GM18505 (cell line): ENCODE data around the gene WFS1.

Source experiments
- ATAC-seq: cut with Tn5 transposase; IDR thresholded peaks from one replicate; pipeline ENCODE4 v1.9.1; 2021; ENCODE audit not compliant: unreplicated experiment
- POLR2A ChIP-seq: IDR thresholded peaks from 4 replicates; pipeline ENCODE4 v1.6.1; 2011; ENCODE audit warnings: borderline replicate concordance; ENCODE audit not compliant: insufficient read depth, insufficient read length; ENCODE audit errors: extremely low read depth

The WFS1 gene

GRCh38 chr4:6308899-6309643, 39.4 kb downstream of the WFS1 start:
- no peak for ATAC-seq
- TF ChIP-seq POLR2A: no peak

- no peak for TF ChIP-seq POLR2A
- no peak for ATAC-seq
Measured at GRCh38 chr4:6309777-6310176, 40.1 kb downstream of the WFS1 start.

GRCh38 chr4:6313216-6313615, 43.6 kb downstream of the WFS1 start:
- TF ChIP-seq POLR2A: no peak
- ATAC-seq: no peak

GRCh38 chr4:6316461-6317003, 46.9 kb downstream of the WFS1 start:
- no peak for ATAC-seq

GRCh38 chr4:6318206-6318605, 48.6 kb downstream of the WFS1 start:
- no peak for ATAC-seq
- TF ChIP-seq POLR2A: no peak

More at GRCh38 chr4:6316461-6317003, 46.9 kb downstream of the WFS1 start:
- no peak for TF ChIP-seq POLR2A

- no peak for ATAC-seq
- TF ChIP-seq POLR2A: no peak
Measured at GRCh38 chr4:6319530-6320150, 50.0 kb downstream of the WFS1 start.

GRCh38 chr4:6320663-6321062, 51.0 kb downstream of the WFS1 start:
- no peak for TF ChIP-seq POLR2A
- ATAC-seq: no peak

GRCh38 chr4:6321361-6321760, 51.7 kb downstream of the WFS1 start:
- no peak for TF ChIP-seq POLR2A

GRCh38 chr4:6322067-6322760, 52.6 kb downstream of the WFS1 start:
- TF ChIP-seq POLR2A: no peak
- no peak for ATAC-seq

More at GRCh38 chr4:6321361-6321760, 51.7 kb downstream of the WFS1 start:
- no peak for ATAC-seq

GRCh38 chr4:6322761-6323566, 53.3 kb downstream of the WFS1 start:
- TF ChIP-seq POLR2A: no peak
- no peak for ATAC-seq

GRCh38 chr4:6324461-6324998, 54.9 kb downstream of the WFS1 start:
- TF ChIP-seq POLR2A: no peak
- ATAC-seq: no peak

- ATAC-seq: no peak
- TF ChIP-seq POLR2A: no peak
Measured at GRCh38 chr4:6324999-6325787, 55.5 kb downstream of the WFS1 start.
